Spinal cord (tissue), 10 donors: Measurements from ENCODE around the gene EDNRB. TPM values are rescaled to one million over a fixed set of nuclear protein-coding genes. Genes with fewer than 3 reads are reported as not detected.
"Not testable (repeated sequence)": the region's sequence is repeated elsewhere in the genome, so short reads cannot be mapped to it uniquely, and the experiment has no call there.

ENCODE experiments used
- DNase-seq, 6 donors: peaks; one replicate each; pipeline versions ENCODE4 v3.0.0 to v3.0.0-alpha.2; 2013 to 2015; ENCODE audit warnings: low spot score in 6 of 6, low read depth in 4 of 6
- H3K27ac ChIP-seq: one replicate; pipeline ENCODE4 v1.5.1; 2013; ENCODE audit warnings: low read depth, low read length, control low read depth
- H3K27me3 ChIP-seq: one replicate; pipeline ENCODE4 v1.6.1; 2013; ENCODE audit warnings: low read length; ENCODE audit not compliant: control insufficient read depth, insufficient read depth
- H3K36me3 ChIP-seq: one replicate; pipeline ENCODE4 v1.6.1; 2013; ENCODE audit warnings: low read length; ENCODE audit not compliant: control insufficient read depth, insufficient read depth
- H3K4me1 ChIP-seq: one replicate; pipeline ENCODE4 v1.6.1; 2013; ENCODE audit warnings: low read length; ENCODE audit not compliant: control insufficient read depth, insufficient read depth
- H3K4me3 ChIP-seq: one replicate; pipeline ENCODE4 v1.5.1; 2013; ENCODE audit warnings: low read depth, low read length, control low read depth
- H3K9me3 ChIP-seq: one replicate; pipeline ENCODE4 v1.6.1; 2013; ENCODE audit warnings: low read length; ENCODE audit not compliant: control insufficient read depth, insufficient read depth
- WGBS: methylation state at CpG from one replicate; pipeline ENCODE4 v1.1.5; 2013; ENCODE audit warnings: missing lambda C conversion rate; ENCODE audit not compliant: insufficient coverage; 5-methylcytosine and 5-hydroxymethylcytosine counted together
- long read RNA-seq, 4 donors: transcript quantifications; one replicate each; lab custom pipeline, GENCODE V29; 2026
- polyA plus RNA-seq, 2 donors: library from polyadenylated mRNA; unstranded; fragments of 120-200 nt; gene quantifications; one replicate each; pipeline ENCODE4 v1.2.1, GENCODE V29; 2013; ENCODE audit not compliant: insufficient read length in 2 of 2
- total RNA-seq, 2 donors: library from RNA; depleted of rRNA in 1 of 2; stranded (reverse); fragments of 120-200 nt in 1 of 2; fragments of >200 nt in 1 of 2; gene quantifications; one replicate each; pipeline versions ENCODE4 v1.2.3 to v1.2.4, GENCODE V29; 2013 to 2014
- donor health status: healthy.

The EDNRB gene
- 100 to 1,000 TPM; 154 to 287 TPM for total RNA-seq
- 100 to 1,000 TPM; 185 to 324 TPM for polyA plus RNA-seq
- long read RNA-seq, donor 1, full-length matches to known transcripts: 142 of 160 reads
- long read RNA-seq, donor 1, partial matches to known transcripts: 18 of 160 reads
- long read RNA-seq, donor 1, other reads (novel, unspliced or antisense): 0 of 160 reads
- long read RNA-seq, donor 2, full-length matches to known transcripts: 74 of 93 reads
- long read RNA-seq, donor 2, partial matches to known transcripts: 19 of 93 reads
- long read RNA-seq, donor 2, other reads (novel, unspliced or antisense): 0 of 93 reads
- long read RNA-seq, donor 3, full-length matches to known transcripts: 72 of 84 reads
- long read RNA-seq, donor 3, partial matches to known transcripts: 12 of 84 reads
- long read RNA-seq, donor 3, other reads (novel, unspliced or antisense): 0 of 84 reads
- long read RNA-seq, donor 4, full-length matches to known transcripts: 42 of 42 reads
- long read RNA-seq, donor 4, partial matches to known transcripts: 0 of 42 reads
- long read RNA-seq, donor 4, other reads (novel, unspliced or antisense): 0 of 42 reads

DNA sequence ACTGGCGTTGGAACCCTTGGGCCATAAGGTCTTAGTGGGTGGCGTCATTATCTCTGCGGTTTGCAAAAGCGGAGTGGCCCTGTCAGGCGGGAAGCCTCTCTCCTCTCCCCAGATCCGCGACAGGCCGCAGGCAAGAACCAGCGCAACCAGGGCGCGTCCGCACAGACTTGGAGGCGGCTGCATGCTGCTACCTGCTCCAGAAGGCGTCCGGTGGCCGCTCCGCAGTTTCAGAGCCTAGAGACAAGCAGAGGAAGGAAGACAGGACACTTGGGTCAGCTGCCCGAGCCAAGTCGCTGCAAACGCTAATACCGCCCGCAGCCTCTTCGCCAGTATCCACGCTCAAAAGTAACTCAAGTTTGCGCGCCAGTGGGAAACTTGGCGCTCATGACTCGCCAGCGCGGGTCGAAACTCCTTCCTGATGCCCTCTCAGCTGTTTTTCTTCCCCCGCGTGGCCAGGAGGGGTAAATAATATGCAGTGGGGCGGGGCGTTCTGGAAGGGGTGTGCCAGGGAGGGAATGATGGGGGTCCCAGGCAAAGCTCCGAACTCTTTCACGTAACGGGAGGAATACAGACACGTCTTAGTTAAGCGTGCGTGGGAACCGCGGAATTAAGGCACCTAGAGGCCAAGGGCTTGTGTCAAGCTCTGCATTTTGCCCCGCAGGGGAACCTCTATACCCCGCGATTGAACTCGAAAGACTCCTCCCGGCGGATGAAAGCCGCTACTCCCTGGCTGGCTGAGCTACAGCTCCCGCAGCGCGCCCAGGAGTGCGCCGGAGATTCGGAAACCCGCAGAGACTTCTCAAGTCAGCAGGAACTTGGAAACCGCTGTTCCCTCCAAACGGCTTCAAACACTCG is at the start of gene EDNRB:
Gene EDNRB, minus strand, starts transcription at position 441 of the 855 bp plus-strand sequence. Its CDS starts 258 bp downstream, at position 183.
- under 1% methylated on average over 58 of the region's 60 CpGs for WGBS
- Histone ChIP-seq H3K27ac (peak within 1 kb of the TSS; percentile 96), H3K4me3 (peak within 1 kb of the TSS; percentile 84), H3K9me3 (no peaks in the 10 kb centered on the region), H3K27me3 (peaks cover 3% of the 10 kb centered on the region), H3K36me3 (no peaks in the 10 kb centered on the region), H3K4me1 (peaks cover 18% of the 10 kb centered on the region)
- DNase-seq: peak in 3 of 6 donors; percentile 69 to 85 (median 82)

GRCh38 chr13:77966671-77967070 is 48.0 kb upstream of the EDNRB start:
- Histone ChIP-seq H3K4me1 (no peaks in the 10 kb centered on the region), H3K4me3 (no peak overlapping the region), H3K9me3 (no peaks in the 10 kb centered on the region), H3K27ac (no peak overlapping the region), H3K36me3 (no peaks in the 10 kb centered on the region), H3K27me3 (no peaks in the 10 kb centered on the region)
- DNase-seq: no peak
- WGBS: no CpG with 5 or more reads among the region's 2 CpGs

- 14% methylated on average over 1 of the region's 1 CpG for WGBS
- DNase-seq: peak in 1 of 6 donors; percentile 10
- H3K9me3 ChIP-seq: no peaks in the 10 kb centered on the region
- no peak overlapping the region for H3K4me3 ChIP-seq
- H3K27ac ChIP-seq: no peak overlapping the region
- H3K36me3 ChIP-seq: no peaks in the 10 kb centered on the region
- H3K4me1 ChIP-seq: no peaks in the 10 kb centered on the region
- no peaks in the 10 kb centered on the region for H3K27me3 ChIP-seq
Measured at GRCh38 chr13:77952737-77953136, 34.1 kb upstream of the EDNRB start.

DNA sequence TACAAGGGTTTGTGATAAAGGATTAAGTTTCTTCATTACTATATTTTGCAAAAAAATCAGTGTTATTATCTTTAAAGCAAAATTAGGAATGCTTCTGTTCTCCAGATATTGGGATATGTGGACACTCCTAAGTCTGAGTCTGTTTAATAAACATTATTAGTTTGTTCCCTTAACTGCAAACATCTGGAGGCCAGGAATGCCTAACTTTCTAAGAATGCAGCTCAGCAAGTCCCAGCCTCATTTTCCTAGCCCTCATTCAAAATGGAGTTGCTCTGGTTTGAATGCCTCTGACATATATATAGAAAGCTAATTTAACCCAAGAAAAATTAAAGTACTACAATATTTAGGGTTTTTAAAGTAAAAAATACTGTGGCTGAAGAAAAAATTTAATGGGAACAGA is 33.6 kb upstream of the EDNRB start:
- H3K27ac ChIP-seq: no peak overlapping the region
- H3K4me3 ChIP-seq: no peak overlapping the region
- no peaks in the 10 kb centered on the region for H3K9me3 ChIP-seq
- H3K36me3 ChIP-seq: no peaks in the 10 kb centered on the region
- H3K27me3 ChIP-seq: no peaks in the 10 kb centered on the region
- no peak for DNase-seq
- H3K4me1 ChIP-seq: no peaks in the 10 kb centered on the region

DNA sequence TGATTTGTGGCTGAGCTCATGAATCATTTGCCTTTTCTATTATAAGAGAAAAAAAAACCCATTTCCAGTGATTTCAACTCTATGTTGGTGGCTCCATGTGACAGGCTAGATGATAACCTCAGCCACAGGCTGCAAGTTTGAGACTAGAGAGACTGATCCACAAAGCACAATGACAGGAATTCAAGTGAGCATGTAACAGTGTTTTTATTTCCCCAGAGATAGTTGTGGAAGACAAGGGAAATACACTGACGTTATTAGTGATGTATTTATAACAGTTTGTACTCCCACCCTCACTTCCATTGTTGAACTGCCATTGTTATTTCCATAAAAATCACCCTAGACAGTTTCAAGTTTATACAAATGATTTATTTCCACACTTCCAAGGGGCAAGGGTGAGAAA is 27.9 kb upstream of the EDNRB start:
- Histone ChIP-seq H3K36me3 (no peaks in the 10 kb centered on the region), H3K9me3 (no peaks in the 10 kb centered on the region), H3K27me3 (no peaks in the 10 kb centered on the region), H3K4me3 (no peak overlapping the region), H3K4me1 (no peaks in the 10 kb centered on the region), H3K27ac (no peak overlapping the region)
- no CpG with 5 or more reads among the region's 1 CpG for WGBS
- DNase-seq: no peak

DNA sequence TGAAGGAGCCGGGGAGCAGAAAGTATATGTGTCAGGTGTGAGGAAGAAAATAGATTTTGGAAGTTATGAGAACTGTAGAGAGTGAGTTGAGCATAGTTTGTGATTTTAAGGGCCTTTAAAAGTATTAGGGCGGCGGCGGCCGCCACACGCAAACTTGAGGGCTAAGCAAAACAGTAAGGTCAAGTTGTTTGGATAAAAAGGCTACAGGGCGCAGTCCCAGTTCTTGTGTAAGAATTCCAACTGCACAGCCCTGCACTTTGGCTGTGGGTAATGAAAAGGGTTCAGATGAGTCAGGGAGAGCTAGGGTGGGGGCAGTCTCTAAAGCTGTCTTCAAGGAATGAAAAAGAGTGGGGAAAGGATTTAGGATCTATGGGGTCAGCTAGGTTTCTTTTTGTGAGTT is 16.4 kb upstream of the EDNRB start:
- not testable (repeated sequence) for H3K4me1 ChIP-seq
- 100% methylated on average over 1 of the region's 7 CpGs for WGBS

GRCh38 chr13:77930430-77930829 is 11.8 kb upstream of the EDNRB start:
- H3K9me3 ChIP-seq: no peaks in the 10 kb centered on the region
- H3K27me3 ChIP-seq: no peaks in the 10 kb centered on the region
- H3K27ac ChIP-seq: no peak overlapping the region
- H3K4me1 ChIP-seq: no peaks in the 10 kb centered on the region
- DNase-seq: no peak
- no peak overlapping the region for H3K4me3 ChIP-seq
- no peaks in the 10 kb centered on the region for H3K36me3 ChIP-seq

More for the DNA sequence above, 16.4 kb upstream of the EDNRB start:
- H3K27ac ChIP-seq, H3K9me3 ChIP-seq, H3K27me3 ChIP-seq, DNase-seq, H3K4me3 ChIP-seq, H3K36me3 ChIP-seq: not testable (repeated sequence)

DNA sequence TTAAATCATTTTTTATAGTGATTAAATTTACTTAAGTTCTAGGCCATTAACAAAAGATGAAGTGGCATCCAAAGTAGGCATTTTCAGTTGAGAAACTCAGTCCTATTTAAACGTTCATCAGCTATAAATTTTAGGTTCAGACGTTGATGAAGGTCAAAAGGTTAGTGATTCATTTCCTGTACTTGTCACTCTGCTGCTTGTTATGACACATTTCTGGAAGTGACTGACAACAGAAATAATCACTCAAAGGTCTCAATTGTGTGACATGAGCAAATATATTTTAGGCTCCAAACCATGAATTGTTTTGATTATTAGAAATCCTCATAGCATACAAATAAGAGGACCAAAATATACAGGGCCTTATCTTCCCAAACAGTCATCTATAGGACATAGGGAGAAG is 10.3 kb upstream of the EDNRB start:
- H3K9me3 ChIP-seq: no peaks in the 10 kb centered on the region
- H3K27me3 ChIP-seq: no peaks in the 10 kb centered on the region
- no CpG with 5 or more reads among the region's 2 CpGs for WGBS
- H3K4me1 ChIP-seq: no peaks in the 10 kb centered on the region
- no peak for DNase-seq
- no peak overlapping the region for H3K27ac ChIP-seq
- H3K36me3 ChIP-seq: no peaks in the 10 kb centered on the region
- H3K4me3 ChIP-seq: no peak overlapping the region

- no peak overlapping the region for H3K27ac ChIP-seq
- H3K4me3 ChIP-seq: no peak overlapping the region
- no peaks in the 10 kb centered on the region for H3K27me3 ChIP-seq
- no peaks in the 10 kb centered on the region for H3K4me1 ChIP-seq
- whole genome bisulfite sequencing: 93% methylated on average over 14 of the region's 14 CpGs
- no peaks in the 10 kb centered on the region for H3K9me3 ChIP-seq
- DNase-seq: no peak
- H3K36me3 ChIP-seq: no peaks in the 10 kb centered on the region
Measured at GRCh38 chr13:77925616-77926015, 7.0 kb upstream of the EDNRB start.
